Activated CD8-positive, alpha-beta T cell treated with anti-CD3 and anti-CD28 coated beads, Interleukin-2, amount 10 ng/mL, durations not matched to agents 7 days and 5 days (primary cell): ENCODE results near the gene RALA. TPM values are rescaled to one million over a fixed set of nuclear protein-coding genes. Genes with fewer than 3 reads are reported as not detected.
A peak's percentile ranks its signal among the peaks of the same experiment; 100 is the strongest.

ENCODE experiments used
- ATAC-seq: fragments of 150-1000 bp; cut with Tn5 transposase; one replicate; pipeline ENCODE4 v1.10.0; 2021; ENCODE audit warnings: moderate library complexity
- CTCF ChIA-PET: fragments of 350-600 bp; sonication (Branson Sonifier 250); formaldehyde crosslinking; loops from one replicate; lab custom pipeline; 2021; ENCODE audit warnings: antibody characterized with exemption; lab: Charles Lee
- POLR2A ChIA-PET: fragments of 350-600 bp; sonication (Branson Sonifier 250); formaldehyde crosslinking; loops from one replicate; lab custom pipeline; 2021; ENCODE audit warnings: antibody characterized with exemption; lab: Charles Lee
- DNase-seq: peaks from one replicate; pipeline ENCODE4 v3.0.0-alpha.2; 2020
- H3K27ac Mint-ChIP-seq: one replicate; pipeline ENCODE4 v1.8.0; 2021; ENCODE audit warnings: mild to moderate bottlenecking, mixed read lengths
- H3K27me3 Mint-ChIP-seq: one replicate; pipeline ENCODE4 v1.8.0; 2021; ENCODE audit warnings: low read depth, mixed read lengths
- H3K36me3 Mint-ChIP-seq: one replicate; pipeline ENCODE4 v1.8.0; 2021; ENCODE audit warnings: low read depth, mixed read lengths
- H3K4me1 Mint-ChIP-seq: one replicate; pipeline ENCODE4 v1.8.0; 2021; ENCODE audit warnings: low read depth, mixed read lengths
- H3K4me3 Mint-ChIP-seq: one replicate; pipeline ENCODE4 v1.8.0; 2021; ENCODE audit warnings: mild to moderate bottlenecking, mixed read lengths
- H3K9me3 Mint-ChIP-seq: one replicate; pipeline ENCODE4 v1.8.0; 2022; ENCODE audit warnings: mixed read lengths; ENCODE audit not compliant: insufficient read depth
- total RNA-seq, 2 experiments: library from RNA; stranded (reverse); gene quantifications; one replicate each; pipeline ENCODE4 v1.2.3, GENCODE V29; 2021

Gene RALA, protein sequence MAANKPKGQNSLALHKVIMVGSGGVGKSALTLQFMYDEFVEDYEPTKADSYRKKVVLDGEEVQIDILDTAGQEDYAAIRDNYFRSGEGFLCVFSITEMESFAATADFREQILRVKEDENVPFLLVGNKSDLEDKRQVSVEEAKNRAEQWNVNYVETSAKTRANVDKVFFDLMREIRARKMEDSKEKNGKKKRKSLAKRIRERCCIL
- total RNA-seq = 10 to 100 TPM; 32.2 to 33.9 TPM

DNA sequence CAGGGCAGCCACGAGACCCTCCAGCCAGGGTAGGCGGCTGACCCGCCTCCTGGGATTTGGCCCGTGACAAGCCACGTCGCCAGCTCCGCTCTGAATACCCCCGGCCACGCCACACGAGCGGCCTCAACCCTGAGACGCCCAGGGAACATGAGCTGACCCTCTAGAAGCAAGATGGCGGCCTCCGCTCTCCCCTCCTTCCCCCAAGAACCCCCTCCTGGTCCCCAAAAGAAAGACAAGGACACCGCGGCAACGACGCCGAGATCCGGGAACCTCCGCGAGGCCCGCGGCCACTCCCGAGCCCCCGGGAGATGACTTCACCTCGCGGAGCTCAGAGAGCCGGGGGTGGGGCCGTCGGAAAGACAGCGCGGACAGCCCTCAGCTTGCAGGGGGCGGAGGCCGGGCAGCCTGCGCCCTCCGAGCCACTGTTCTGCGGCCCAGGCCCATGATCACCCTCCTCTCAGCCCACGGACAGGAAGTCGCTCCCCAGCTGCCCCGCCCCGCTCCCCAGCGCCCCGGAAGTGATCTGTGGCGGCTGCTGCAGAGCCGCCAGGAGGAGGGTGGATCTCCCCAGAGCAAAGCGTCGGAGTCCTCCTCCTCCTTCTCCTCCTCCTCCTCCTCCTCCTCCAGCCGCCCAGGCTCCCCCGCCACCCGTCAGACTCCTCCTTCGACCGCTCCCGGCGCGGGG is at the start of gene RALA:
RALA (plus strand) TSS at position 526 of the 685 bp plus-strand sequence. CDS start 63,096 bp downstream, outside the sequence.
- CTCF ChIA-PET = interaction anchor here (1.0 to 5.5 kb wide), 10 partner anchors 7 to 273 kb away, joined by 3 to 71 read pairs (median 4); no protein-coding TSS in a partner anchor
- Mint-ChIP-seq H3K9me3 (no peaks in the 10 kb centered on the region), H3K27ac (peak within 1 kb of the TSS; percentile 96), H3K4me1 (peaks cover 46% of the 10 kb centered on the region), H3K36me3 (peaks cover 31% of the 10 kb centered on the region), H3K27me3 (no peaks in the 10 kb centered on the region), H3K4me3 (peak within 1 kb of the TSS; percentile 98)
- DNase-seq (peak; percentile 93), ATAC-seq (peak; percentile 97)
- POLR2A ChIA-PET = interaction anchor here (0.6 to 2.8 kb wide), 16 partner anchors 9 to 502 kb away, joined by 3 to 16 read pairs (median 4); partner anchors contain the start of gene CDK13

DNA sequence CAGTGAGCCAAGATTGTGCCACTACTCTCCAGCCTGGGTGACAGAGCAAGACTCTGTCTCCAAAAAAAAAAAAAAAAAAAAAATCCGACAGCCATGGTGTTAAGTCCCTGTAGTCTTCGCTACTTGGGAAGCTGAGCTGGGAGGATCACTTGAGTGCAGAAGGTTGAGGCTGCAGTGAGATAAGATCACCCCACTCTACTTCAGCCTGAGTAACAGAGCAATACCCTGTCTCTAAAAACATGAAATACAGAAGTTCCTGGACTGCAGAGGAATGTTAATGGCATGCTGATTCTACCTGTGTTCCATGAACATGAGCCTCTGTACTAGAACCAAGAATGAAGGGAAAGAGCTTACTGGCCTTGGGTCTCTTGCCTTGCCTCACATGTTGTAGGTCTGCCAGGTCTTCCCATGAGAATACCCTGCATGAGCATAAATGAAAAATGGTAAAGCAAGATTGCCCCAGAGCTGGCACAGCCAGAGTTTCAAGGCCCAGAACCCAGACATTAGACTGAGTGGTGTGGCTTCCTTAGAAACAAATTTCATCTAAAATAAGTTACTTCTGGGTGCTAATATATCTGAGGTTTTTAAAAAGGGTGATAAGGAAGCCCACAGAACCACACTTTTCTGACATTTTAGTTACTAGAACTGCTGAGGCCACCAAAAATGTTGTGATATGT is 48.6 kb upstream of the RALA start:
- ChIA-PET CTCF (interaction anchor here (1.1 to 11.4 kb wide), 2 partner anchors 14 to 169 kb away, joined by 4 to 498 read pairs; no protein-coding TSS in a partner anchor), POLR2A (no interaction called here)

DNA sequence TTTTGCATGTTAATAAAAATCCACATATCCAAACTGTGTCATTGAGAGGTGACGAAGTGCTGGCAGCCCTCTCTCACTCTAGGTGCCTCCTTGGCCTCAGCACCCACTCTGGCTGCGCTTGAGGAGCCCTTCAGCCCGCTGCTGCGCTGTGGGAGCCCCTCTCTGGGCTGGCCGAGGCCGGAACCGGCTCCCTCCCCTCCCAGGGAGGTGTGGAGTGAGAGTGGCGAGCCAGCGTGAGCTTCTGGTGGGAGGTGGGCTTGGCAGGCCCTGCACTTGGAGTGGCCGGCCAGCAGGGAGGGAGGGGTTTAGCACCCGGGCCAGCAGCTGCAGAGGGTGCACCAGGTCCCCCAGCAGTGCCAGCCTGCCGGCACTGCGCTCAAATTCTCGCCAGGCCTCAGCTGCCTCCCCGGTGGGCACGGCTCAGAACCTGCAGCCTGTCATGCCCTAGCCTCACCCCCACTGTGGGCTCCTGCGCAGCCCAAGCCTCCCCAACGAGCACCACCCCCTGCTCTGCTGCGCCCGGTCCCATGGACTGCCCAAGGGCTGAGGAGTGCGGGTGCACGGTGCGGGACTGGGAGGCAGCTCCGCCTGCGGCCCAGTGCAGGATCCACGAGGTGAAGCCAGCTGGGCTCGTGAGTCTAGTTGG is 46.0 kb upstream of the RALA start:
- ATAC-seq (no peak), DNase-seq (no peak)
- H3K27me3 Mint-ChIP-seq = no peaks in the 10 kb centered on the region
- ChIA-PET CTCF (interaction anchor here (0.7 to 11.4 kb wide), 4 partner anchors 11 to 166 kb away, joined by 3 to 498 read pairs (median 37); partner anchors contain the start of genes RALA and YAE1), POLR2A (interaction anchor here (0.7 kb wide), 1 partner anchor 9 kb away, joined by 4 read pairs; no protein-coding TSS in a partner anchor)
- H3K36me3 Mint-ChIP-seq = peaks cover 12% of the 10 kb centered on the region
- peaks cover 15% of the 10 kb centered on the region for H3K4me1 Mint-ChIP-seq
- no peak overlapping the region for H3K4me3 Mint-ChIP-seq
- no peak overlapping the region for H3K27ac Mint-ChIP-seq
- H3K9me3 Mint-ChIP-seq = no peaks in the 10 kb centered on the region

More for the DNA sequence above, 48.6 kb upstream of the RALA start:
- no peak overlapping the region for H3K27ac Mint-ChIP-seq
- H3K36me3 Mint-ChIP-seq = peaks cover 24% of the 10 kb centered on the region
- H3K27me3 Mint-ChIP-seq = no peaks in the 10 kb centered on the region
- peaks cover 8% of the 10 kb centered on the region for H3K4me1 Mint-ChIP-seq
- no peaks in the 10 kb centered on the region for H3K9me3 Mint-ChIP-seq
- ATAC-seq (no peak), DNase-seq (no peak)
- H3K4me3 Mint-ChIP-seq = no peak overlapping the region

- Mint-ChIP-seq H3K4me3 (no peak overlapping the region), H3K27me3 (no peaks in the 10 kb centered on the region), H3K36me3 (no peaks in the 10 kb centered on the region), H3K27ac (no peak overlapping the region), H3K9me3 (no peaks in the 10 kb centered on the region), H3K4me1 (peaks cover 8% of the 10 kb centered on the region)
- ATAC-seq (peak; percentile 87), DNase-seq (peak; percentile 84)
- ChIA-PET CTCF (interaction anchor here (0.6 to 11.4 kb wide), 55 partner anchors 9 to 554 kb away, joined by 3 to 498 read pairs (median 4); partner anchors contain the start of genes MPLKIP, RALA, SUGCT and YAE1), POLR2A (interaction anchor here (0.5 to 1.0 kb wide), 5 partner anchors 14 to 153 kb away, joined by 3 to 5 read pairs (median 3); partner anchors contain the start of gene RALA)
Observed at GRCh38 chr7:39580149-39580874, 43.1 kb upstream of the RALA start.

DNA sequence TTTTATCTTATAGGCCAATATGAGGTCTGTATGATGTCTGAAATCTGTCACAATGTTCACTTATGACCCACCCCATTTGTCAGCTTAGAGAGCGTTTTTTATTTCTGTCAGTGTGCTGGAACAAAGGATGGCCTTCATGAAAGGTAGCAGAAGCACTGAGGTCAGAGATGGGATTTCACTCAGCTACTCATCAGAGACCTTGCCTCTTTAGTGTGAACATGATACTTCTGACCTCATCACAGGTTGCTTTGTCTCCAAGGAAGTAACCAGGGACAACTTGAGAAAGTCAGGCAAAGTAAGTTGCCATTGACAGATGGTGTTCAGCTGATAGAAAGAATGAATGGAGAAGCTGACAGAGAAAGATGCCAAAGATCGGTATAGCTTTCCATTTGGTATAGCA is 40.8 kb upstream of the RALA start:
- Mint-ChIP-seq H3K36me3 (peaks cover 2% of the 10 kb centered on the region), H3K27ac (no peak overlapping the region), H3K9me3 (no peaks in the 10 kb centered on the region), H3K4me1 (peaks cover 11% of the 10 kb centered on the region), H3K4me3 (no peak overlapping the region), H3K27me3 (no peaks in the 10 kb centered on the region)
- ATAC-seq (no peak), DNase-seq (no peak)
- POLR2A ChIA-PET = interaction anchor here (1.0 kb wide), 1 partner anchor 150 kb away, joined by 3 read pairs; no protein-coding TSS in a partner anchor
- CTCF ChIA-PET = interaction anchor here (2.9 to 11.4 kb wide), 3 partner anchors 40 to 470 kb away, joined by 17 to 498 read pairs (median 71); partner anchors contain the start of gene RALA

DNA sequence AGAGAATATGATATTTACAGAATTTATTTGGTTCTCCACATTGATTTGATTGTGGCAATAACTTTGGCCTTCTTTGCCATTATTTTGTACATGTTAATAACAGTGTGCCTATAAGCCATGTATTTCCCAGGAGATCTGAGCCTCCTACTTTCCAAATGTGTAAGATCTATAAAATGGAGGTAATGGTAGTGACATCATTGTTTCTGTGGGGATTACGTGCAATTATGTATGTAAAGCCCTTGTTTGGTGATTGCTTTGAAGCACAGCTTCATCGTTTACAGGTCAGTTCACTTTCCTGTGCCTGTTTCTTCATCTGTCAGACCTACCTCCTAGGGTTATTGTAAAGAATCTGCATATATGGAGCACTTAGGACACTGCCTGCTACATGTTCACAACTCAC is 39.8 kb upstream of the RALA start:
- POLR2A ChIA-PET = no interaction called here

GRCh38 chr7:39587393-39587792 is 36.0 kb upstream of the RALA start:
- H3K27ac Mint-ChIP-seq = no peak overlapping the region
- H3K27me3 Mint-ChIP-seq = no peaks in the 10 kb centered on the region
- ATAC-seq (no peak), DNase-seq (no peak)
- ChIA-PET CTCF (interaction anchor here (2.6 to 3.2 kb wide), 2 partner anchors 35 to 155 kb away, joined by 12 to 17 read pairs; partner anchors contain the start of gene RALA), POLR2A (no interaction called here)
- H3K36me3 Mint-ChIP-seq = peaks cover 2% of the 10 kb centered on the region
- no peak overlapping the region for H3K4me3 Mint-ChIP-seq
- H3K4me1 Mint-ChIP-seq = peaks cover 40% of the 10 kb centered on the region
- no peaks in the 10 kb centered on the region for H3K9me3 Mint-ChIP-seq

More for the DNA sequence above, 39.8 kb upstream of the RALA start:
- ATAC-seq (no peak), DNase-seq (no peak)
- CTCF ChIA-PET = interaction anchor here (6.2 to 11.4 kb wide), 2 partner anchors 39 to 160 kb away, joined by 71 to 498 read pairs; partner anchors contain the start of gene RALA
- Mint-ChIP-seq H3K4me3 (no peak overlapping the region), H3K36me3 (peaks cover 2% of the 10 kb centered on the region), H3K27ac (no peak overlapping the region), H3K9me3 (no peaks in the 10 kb centered on the region), H3K4me1 (peaks cover 19% of the 10 kb centered on the region), H3K27me3 (no peaks in the 10 kb centered on the region)

- CTCF ChIA-PET = interaction anchor here (1.5 to 3.2 kb wide), 8 partner anchors 8 to 154 kb away, joined by 4 to 40 read pairs (median 8); partner anchors contain the start of gene RALA
- ATAC-seq = no peak
- no peak overlapping the region for H3K27ac Mint-ChIP-seq
- no peaks in the 10 kb centered on the region for H3K9me3 Mint-ChIP-seq
- POLR2A ChIA-PET = interaction anchor here (0.6 to 1.8 kb wide), 2 partner anchors 34 to 145 kb away, joined by 3 to 10 read pairs; partner anchors contain the start of gene RALA
- no peak for DNase-seq
- H3K4me3 Mint-ChIP-seq = no peak overlapping the region
- H3K36me3 Mint-ChIP-seq = peaks cover 2% of the 10 kb centered on the region
- H3K27me3 Mint-ChIP-seq = no peaks in the 10 kb centered on the region
- peaks cover 45% of the 10 kb centered on the region for H3K4me1 Mint-ChIP-seq
Observed at GRCh38 chr7:39588416-39588815, 35.0 kb upstream of the RALA start.

- POLR2A ChIA-PET = interaction anchor here (1.4 to 1.8 kb wide), 2 partner anchors 33 to 146 kb away, joined by 3 to 10 read pairs; partner anchors contain the start of gene RALA
- H3K4me3 Mint-ChIP-seq = peak overlapping the region; percentile 35
- ATAC-seq = peak; percentile 87
- peak overlapping the region; percentile 14 for H3K27ac Mint-ChIP-seq
- no peaks in the 10 kb centered on the region for H3K27me3 Mint-ChIP-seq
- peaks cover 5% of the 10 kb centered on the region for H3K36me3 Mint-ChIP-seq
- peaks cover 7% of the 10 kb centered on the region for H3K9me3 Mint-ChIP-seq
- CTCF ChIA-PET = interaction anchor here (0.9 to 3.2 kb wide), 12 partner anchors 9 to 158 kb away, joined by 3 to 40 read pairs (median 6); partner anchors contain the start of gene RALA
- H3K4me1 Mint-ChIP-seq = peaks cover 48% of the 10 kb centered on the region
- peak; percentile 84 for DNase-seq
Observed at GRCh38 chr7:39589323-39590111, 33.9 kb upstream of the RALA start.
